Ureter (tissue), 1 donor: Measurements from ENCODE around the gene ACHE. TPM values are rescaled to one million over a fixed set of nuclear protein-coding genes. Genes with fewer than 3 reads are reported as not detected.
"Not testable (repeated sequence)": the region's sequence is repeated elsewhere in the genome, so short reads cannot be mapped to it uniquely, and the experiment has no call there.

Source experiments
- DNase-seq: peaks from one replicate; pipeline ENCODE4 v3.0.0-alpha.2; 2020; ENCODE audit warnings: low spot score
- total RNA-seq: library from RNA; stranded (reverse); gene quantifications from one replicate; pipeline ENCODE4 v1.2.4, GENCODE V29; 2023
- donor health status: DM: yes; HTN: yes; CAD: no.

Gene ACHE
- total RNA-seq, 1 donor from 2014 or later: 4.0 TPM

DNA sequence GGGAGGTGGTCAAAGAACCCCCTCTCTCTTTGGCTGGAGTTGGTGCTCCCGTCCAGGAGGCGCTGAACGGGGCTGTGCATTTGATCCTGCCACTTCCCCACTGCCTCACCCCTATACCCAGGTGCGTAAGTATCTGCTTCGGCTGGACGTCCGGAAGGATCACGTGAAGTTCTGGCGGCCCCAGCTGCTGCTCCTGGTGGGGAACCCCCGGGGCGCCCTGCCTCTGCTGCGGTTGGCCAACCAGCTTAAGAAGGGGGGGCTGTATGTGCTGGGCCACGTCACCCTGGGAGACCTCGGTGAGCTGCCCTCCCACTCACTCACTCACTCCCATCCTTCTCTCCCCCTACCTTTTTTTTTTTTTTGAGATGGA is 34.1 kb downstream of the ACHE start:
- no peak for DNase-seq

DNA sequence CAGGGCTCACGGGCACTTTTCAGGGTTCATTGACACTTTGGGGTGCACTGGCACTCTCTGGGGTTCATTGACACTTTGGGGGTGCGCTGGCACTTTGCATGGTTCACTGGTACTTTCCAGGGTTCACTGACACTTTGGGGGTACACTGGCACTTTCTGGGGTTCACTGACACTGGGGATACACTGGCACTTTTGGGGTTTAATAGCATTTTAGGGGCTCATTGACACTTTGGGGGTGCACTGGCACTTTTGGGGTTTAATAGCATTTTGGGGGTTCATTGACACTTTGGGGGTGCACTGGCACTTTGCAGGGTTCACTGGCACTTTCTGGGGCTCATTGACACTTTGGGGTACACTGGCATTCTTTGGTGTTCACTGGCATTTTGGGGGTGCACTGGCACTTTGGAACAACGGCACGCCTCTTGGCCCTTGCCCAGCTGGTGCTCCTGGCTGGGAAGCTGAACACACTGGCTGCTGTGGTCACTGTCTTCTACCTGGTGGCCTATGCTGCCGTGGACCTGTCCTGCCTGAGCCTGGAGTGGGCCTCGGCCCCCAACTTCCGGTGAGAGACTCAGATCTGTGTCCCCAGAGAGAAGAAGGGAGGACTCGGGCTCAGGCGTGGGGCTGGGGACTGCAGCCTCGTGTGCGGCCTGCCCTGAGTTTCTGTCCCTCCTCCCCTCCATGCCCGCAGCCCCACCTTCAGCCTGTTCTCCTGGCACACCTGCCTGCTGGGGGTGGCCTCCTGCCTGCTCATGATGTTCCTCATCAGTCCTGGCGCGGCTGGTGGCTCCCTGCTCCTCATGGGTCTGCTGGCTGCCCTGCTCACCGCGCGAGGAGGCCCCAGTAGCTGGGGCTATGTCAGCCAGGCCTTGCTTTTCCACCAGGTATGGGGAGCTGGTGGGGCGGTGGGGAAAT is 34.7 kb downstream of the ACHE start:
- DNase-seq: no peak

DNA sequence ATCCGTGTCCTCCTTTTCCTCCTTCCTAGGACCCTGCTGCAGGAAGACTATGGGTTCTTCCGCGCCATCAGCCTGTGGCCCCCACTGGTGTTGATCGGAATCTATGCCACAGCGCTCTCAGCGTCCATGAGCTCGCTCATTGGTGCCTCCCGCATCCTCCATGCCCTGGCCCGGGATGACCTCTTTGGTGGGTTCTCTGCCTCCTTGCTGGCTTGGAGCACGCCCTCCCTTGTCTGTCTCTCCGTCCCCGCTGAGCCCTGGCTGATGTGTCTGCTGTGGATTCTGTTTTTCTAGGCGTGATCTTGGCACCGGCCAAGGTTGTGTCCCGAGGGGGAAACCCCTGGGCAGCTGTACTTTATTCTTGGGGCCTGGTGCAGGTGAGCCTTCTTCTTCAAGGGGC is 35.8 kb downstream of the ACHE start:
- no peak for DNase-seq

DNA sequence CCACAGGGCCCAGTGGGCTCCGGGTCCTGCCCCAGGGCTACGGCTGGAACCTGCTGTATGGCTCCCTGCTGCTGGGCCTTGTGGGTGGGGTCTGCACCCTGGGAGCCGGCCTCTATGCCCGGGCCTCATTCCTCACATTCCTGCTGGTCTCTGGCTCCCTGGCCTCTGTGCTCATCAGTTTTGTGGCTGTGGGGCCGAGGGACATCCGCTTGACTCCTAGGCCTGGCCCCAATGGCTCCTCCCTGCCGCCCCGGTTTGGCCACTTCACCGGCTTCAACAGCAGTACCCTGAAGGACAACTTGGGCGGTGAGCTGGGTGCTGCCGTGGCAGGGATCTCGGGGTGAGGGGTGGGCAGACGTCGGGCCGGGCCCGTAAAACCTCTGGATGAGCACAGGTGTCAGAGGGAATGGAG is 38.8 kb downstream of the ACHE start:
- no peak for DNase-seq

DNA sequence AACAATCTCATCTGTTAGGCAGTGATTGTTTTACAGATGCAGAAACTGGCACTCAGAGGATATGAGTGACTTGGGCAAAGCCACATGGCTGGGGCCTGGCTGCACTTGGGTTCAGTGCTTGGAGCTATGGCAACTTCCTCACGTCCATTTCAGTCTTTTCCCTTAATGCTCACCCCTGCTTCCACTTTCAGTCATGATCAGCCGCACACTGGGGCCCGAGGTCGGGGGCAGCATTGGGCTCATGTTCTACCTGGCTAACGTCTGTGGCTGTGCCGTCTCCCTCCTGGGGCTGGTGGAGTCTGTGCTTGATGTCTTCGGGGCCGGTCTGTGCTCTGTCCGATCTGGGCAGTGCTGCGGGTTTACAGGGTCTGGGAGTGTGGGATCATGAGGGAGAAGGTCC is 40.2 kb downstream of the ACHE start:
- DNase-seq: no peak

DNA sequence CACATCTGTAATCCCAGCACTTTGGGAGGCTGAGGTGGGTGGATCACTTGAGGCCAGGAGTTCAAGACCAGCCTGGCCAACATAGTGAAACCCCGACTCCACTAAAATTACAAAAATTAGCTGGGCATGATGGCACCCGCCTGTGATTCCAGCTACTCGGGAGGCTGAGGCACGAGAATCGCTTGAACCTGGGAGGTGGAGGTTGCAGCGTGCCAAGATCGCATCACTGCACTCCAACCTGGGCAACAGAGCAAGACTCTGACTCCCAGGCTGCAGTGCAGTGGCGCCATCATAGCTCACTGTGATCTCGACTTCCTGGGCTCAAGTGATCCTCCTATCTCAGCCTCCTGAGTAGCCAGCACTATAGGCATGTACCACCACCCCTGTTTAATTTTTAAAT is 40.8 kb downstream of the ACHE start:
- DNase-seq: not testable (repeated sequence)

DNA sequence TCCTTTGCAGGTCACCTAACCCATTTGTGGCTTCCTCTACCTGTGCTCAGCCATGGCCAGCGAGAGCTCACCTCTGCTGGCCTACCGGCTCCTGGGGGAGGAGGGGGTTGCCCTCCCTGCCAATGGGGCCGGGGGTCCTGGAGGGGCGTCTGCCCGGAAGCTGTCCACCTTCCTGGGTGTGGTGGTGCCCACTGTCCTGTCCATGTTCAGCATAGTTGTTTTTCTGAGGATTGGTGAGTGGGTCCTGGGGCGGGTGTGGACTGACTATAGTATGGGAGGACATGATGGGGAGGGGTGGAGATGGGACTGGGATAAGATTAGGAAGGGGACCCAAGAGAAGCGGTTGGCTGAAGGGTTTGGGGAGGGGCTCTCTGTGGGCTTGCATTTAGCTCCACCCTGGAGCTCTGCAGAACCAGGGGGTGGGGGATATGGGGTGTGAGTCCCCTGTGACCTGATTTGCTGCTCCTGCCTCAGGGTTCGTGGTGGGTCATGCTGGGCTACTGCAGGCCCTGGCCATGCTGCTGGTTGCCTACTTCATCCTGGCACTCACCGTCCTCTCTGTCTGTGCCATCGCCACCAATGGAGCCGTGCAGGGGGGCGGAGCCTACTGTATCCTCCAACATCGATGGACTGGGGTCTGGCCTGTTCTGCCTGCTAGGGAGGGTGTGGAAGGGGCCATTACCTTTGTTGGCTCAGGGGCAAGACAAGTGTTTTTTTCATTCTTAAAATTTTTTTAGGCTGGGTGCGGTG is 41.4 kb downstream of the ACHE start:
- DNase-seq: no peak

DNA sequence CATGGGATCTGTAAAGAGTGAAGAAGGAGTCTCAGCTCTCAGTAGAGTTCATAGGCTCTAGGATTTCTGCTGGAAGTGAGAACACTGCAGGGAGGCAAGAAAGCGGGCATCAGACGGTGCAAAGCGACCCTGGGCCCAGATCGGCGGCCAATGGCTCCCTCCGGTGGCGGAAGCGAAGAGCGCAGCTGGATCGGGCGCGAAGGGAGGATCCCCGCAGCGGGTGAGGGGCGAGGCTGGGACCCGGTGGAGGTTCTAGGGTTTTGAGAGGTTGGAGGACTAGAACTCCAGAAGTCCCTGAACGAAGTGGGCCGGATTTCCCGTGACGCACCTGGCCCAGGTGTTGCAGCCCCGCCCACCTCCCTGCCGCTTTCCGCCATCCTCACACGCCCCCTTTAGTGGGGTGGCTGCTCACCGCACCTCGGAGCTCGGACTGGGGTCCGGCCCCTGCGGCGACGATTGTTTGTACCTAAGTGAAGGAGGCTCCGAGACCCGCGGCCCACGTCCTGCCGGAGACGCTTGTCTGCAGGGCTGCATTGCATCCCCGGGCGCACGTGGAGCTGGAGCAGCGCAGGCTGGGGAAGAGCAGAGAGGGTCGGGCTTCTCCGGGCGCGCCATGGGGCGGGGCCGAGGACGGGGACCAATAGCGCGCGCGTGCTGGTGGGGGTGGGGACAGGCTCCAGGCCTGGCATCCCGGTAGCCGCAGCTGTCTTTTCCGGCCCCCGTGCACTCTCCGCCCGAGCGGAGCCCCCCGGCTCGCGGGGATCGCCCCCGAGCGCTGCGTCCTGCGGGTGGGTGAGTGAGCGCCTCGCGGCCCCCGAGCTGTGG is 43.4 kb downstream of the ACHE start, which contains the start of gene SLC12A9:
SLC12A9 (plus strand) TSS at position 666 of the 825 bp plus-strand sequence. CDS start 1,485 bp downstream, outside the sequence.
- peak; percentile 93 for DNase-seq

DNA sequence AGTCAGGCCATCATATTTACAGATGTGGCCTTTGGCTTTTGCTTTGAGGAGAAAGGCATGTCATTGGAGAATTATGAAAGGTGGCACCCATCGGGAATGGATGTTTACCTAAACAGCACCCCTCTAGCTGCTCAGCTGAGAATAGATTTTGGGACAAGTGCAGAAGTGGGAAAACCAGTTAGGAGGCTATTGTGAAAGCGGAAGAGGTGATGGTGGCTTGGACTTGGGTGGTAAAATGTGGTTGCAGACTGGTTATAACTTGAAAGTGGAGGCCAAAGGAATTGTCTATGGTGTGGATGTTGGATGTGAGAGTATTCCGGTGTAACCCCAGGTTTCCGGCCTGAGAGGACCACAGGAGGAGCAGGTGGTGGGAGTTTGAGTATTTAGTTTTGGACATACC is 48.3 kb downstream of the ACHE start:
- no peak for DNase-seq

DNA sequence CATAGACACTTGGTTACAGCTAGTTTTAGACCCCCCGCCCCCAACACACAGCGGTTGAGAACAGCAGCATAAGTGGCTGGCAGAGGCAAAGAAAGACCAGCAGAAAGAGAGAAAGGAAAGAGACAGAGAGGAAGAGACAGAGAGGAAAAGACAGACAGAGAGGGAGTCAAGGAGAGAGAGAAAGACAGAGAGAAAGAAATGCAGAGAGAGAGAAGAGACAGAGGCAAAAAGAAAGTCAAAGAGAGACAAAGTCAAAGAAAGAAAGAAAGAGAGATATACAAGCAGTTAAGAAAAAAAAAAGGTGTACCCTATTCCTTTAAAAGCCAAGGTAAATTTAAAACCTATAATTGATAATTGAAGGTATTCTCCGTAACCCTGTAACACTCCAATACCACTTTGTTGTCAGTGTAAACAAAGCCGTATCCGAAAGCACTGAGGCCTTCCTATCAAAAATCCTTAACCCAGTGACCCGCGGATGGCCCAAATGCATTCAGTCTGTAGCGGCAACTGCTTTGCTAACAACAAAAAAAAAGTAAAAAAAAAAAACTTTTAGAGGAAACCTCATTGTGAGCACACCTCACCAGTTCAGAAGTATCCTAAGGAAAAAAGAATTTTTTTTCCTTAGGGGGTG is 55.1 kb downstream of the ACHE start:
- no peak for DNase-seq

Other genes starting within 250 kb of the ACHE start
- gene ACTL6B, start 239.4 kb downstream of the ACHE start, total RNA-seq: not detected
- 225 TPM for gene GNB2, start 222.1 kb downstream of the ACHE start, total RNA-seq
- gene GIGYF1, start 201.6 kb downstream of the ACHE start, total RNA-seq: 44.9 TPM
- gene POP7, start 189.8 kb downstream of the ACHE start, total RNA-seq: 28.0 TPM
- gene EPO, start 175.4 kb downstream of the ACHE start, total RNA-seq: 0.68 TPM
- gene ZAN, start 162.3 kb downstream of the ACHE start, total RNA-seq: not detected
- gene EPHB4, start 68.4 kb downstream of the ACHE start, total RNA-seq: 58.4 TPM
- gene SLC12A9, start 43.2 kb downstream of the ACHE start, total RNA-seq: 41.9 TPM
- gene TRIP6, start 28.5 kb downstream of the ACHE start, total RNA-seq: 120 TPM
- gene SRRT, start 20.8 kb downstream of the ACHE start, total RNA-seq: 133 TPM
- 4.6 TPM for gene UFSP1, start 6.2 kb downstream of the ACHE start, total RNA-seq
- gene MUC3A, start 53.6 kb upstream of the ACHE start, total RNA-seq: 2.1 TPM
- 2.1 TPM for gene MUC12, start 73.7 kb upstream of the ACHE start, total RNA-seq
- not detected for gene MUC17, start 124.2 kb upstream of the ACHE start, total RNA-seq
- gene TRIM56, start 189.6 kb upstream of the ACHE start, total RNA-seq: 57.3 TPM
- gene SERPINE1, start 231.2 kb upstream of the ACHE start, total RNA-seq: 4.3 TPM